ENCODE measurements around the gene LHFPL5. TPM values are rescaled to one million over a fixed set of nuclear protein-coding genes. Genes with fewer than 3 reads are reported as not detected.

The LHFPL5 gene
- total RNA-seq, 1 experiment from 2014 or later: 0.71 TPM

- TF ChIP-seq EZH2phosphoT487 (IDR thresholded peaks at IDR 0.05; ENCODE audit: borderline replicate concordance) (no peak), EGR1 (IDR thresholded peaks at IDR 0.05; ENCODE audit: low read depth) (no peak), SIN3A (IDR thresholded peaks at IDR 0.05; ENCODE audit: low read depth) (no peak), EZH2 (IDR thresholded peaks at IDR 0.05) (no peak), CEBPB (IDR thresholded peaks at IDR 0.05; ENCODE audit: low read depth) (no peak), YY1 (IDR thresholded peaks at IDR 0.05; ENCODE audit: extremely low read depth, insufficient replicate concordance, low read depth, low read length) (no peak), POLR2A (IDR thresholded peaks at IDR 0.05; ENCODE audit: borderline replicate concordance, extremely low read depth, insufficient read depth, insufficient read length) (no peak), ATF3 (IDR thresholded peaks at IDR 0.05) (no peak), ZFX (IDR thresholded peaks at IDR 0.05) (no peak), ZNF274 (IDR thresholded peaks at IDR 0.05; ENCODE audit: low read depth, low read length) (no peak), FOSL1 (IDR thresholded peaks at IDR 0.05; ENCODE audit: low read depth) (no peak), TCF7L2 (IDR thresholded peaks at IDR 0.05; ENCODE audit: borderline replicate concordance, extremely low read depth, insufficient read depth, insufficient read length) (no peak), POLR2AphosphoS5 (IDR thresholded peaks at IDR 0.05; ENCODE audit: low read depth, low read length) (no peak), SP1 (IDR thresholded peaks at IDR 0.05; ENCODE audit: low read depth) (no peak)
- H3K4me1 ChIP-seq (ENCODE audit: control insufficient read depth in 1 of 2, insufficient read depth in 2 of 2, low read length in 2 of 2): no peaks in the 10 kb centered on the region
- no TSS peak for BruUV-seq (replicated peaks)
- H3K9me3 ChIP-seq (ENCODE audit: control insufficient read depth in 1 of 2, insufficient read depth in 1 of 2, low read depth in 1 of 2, low read length in 2 of 2): no peaks in the 10 kb centered on the region
- H3K27ac ChIP-seq (ENCODE audit: low read depth, low read length): no peak overlapping the region
- ChIA-PET CTCF (no interaction called here), RAD21 (ENCODE audit: low non-redundant PET in 1 of 2, low total read pairs in 2 of 2, uncharacterized antibody in 2 of 2, unreplicated experiment in 2 of 2) (no interaction called here), POLR2A (no interaction called here)
- intact Hi-C loops (cut with micrococcal nuclease): no loop called here
- H3K27me3 ChIP-seq (ENCODE audit: insufficient read depth, low read length): no peaks in the 10 kb centered on the region
- ATAC-seq (no peak), DNase-seq (ENCODE audit: low read depth, low spot score) (no peak)
- H3K4me3 ChIP-seq (replicated peaks in 1 of 2; ENCODE audit: low read depth in 1 of 2, low read length in 2 of 2): no peak overlapping the region
- H2AFZ ChIP-seq (ENCODE audit: low read depth, low read length, poor library complexity, severe bottlenecking): no peak overlapping the region
- H3K79me2 ChIP-seq (ENCODE audit: insufficient read depth, low read length): no peaks in the 10 kb centered on the region
- H3K36me3 ChIP-seq (ENCODE audit: control insufficient read depth in 1 of 2, insufficient read depth in 2 of 2, low read length in 2 of 2): peaks cover 9 to 10% of the 10 kb centered on the region in 2 experiments; a peak in 2 of 4 replicates
- H3K9me2 ChIP-seq (ENCODE audit: insufficient read depth): no peaks in the 10 kb centered on the region
- H4K20me1 ChIP-seq (ENCODE audit: insufficient read depth): no peaks in the 10 kb centered on the region
- H3K4me2 ChIP-seq (ENCODE audit: low read length): no peak overlapping the region
- no peak overlapping the region for H3K9ac ChIP-seq (ENCODE audit: low read length)
Measured at GRCh38 chr6:35829306-35829705, 24.2 kb downstream of the LHFPL5 start.
